OCI-LY1 (cell line): ENCODE results near the gene BRINP1.
"Not testable (repeated sequence)": the region's sequence is repeated elsewhere in the genome, so short reads cannot be mapped to it uniquely, and the experiment has no call there.

Experiments
- H2AFZ ChIP-seq: fragments of 200-600 bp; sonication (generic), shearing (Covaris generic); 2 replicates; pipeline ENCODE4 v1.6.0; 2014; ENCODE audit warnings: antibody characterized with exemption, mild to moderate bottlenecking, low read length
- H3F3A ChIP-seq: fragments of 200-600 bp; sonication (generic), shearing (Covaris generic); 2 replicates; pipeline ENCODE4 v1.6.0; 2014; ENCODE audit warnings: mild to moderate bottlenecking, antibody characterized with exemption, low read length, moderate library complexity; ENCODE audit not compliant: insufficient read depth
- H3K27ac ChIP-seq: fragments of 200-600 bp; sonication (generic); 2 replicates; pipeline ENCODE4 v1.5.1; 2014; ENCODE audit warnings: low read length, mixed run types, mild to moderate bottlenecking, low read depth; ENCODE audit not compliant: poor library complexity, severe bottlenecking
- H3K27me3 ChIP-seq: fragments of 200-600 bp; sonication (generic); 2 replicates; pipeline ENCODE4 v1.6.0; 2014; ENCODE audit warnings: antibody characterized with exemption, mild to moderate bottlenecking, low read length, moderate library complexity; ENCODE audit not compliant: insufficient read depth
- H3K36me3 ChIP-seq: fragments of 200-600 bp; sonication (generic); 2 replicates; pipeline ENCODE4 v1.6.1; 2014; ENCODE audit warnings: mild to moderate bottlenecking, antibody characterized with exemption, low read length, moderate library complexity, mixed read lengths; ENCODE audit not compliant: insufficient read depth
- H3K4me1 ChIP-seq: fragments of 200-600 bp; sonication (generic); 2 replicates; pipeline ENCODE4 v1.5.1; 2014; ENCODE audit warnings: mild to moderate bottlenecking, low read length, moderate library complexity; ENCODE audit not compliant: insufficient read depth, severe bottlenecking
- H3K4me2 ChIP-seq: fragments of 200-600 bp; sonication (generic), shearing (Covaris generic); 2 replicates; pipeline ENCODE4 v1.6.1; 2014; ENCODE audit warnings: low read length
- H3K4me3 ChIP-seq: fragments of 200-600 bp; sonication (generic); 2 replicates; pipeline ENCODE4 v1.5.1; 2014; ENCODE audit warnings: low read length, low read depth, mild to moderate bottlenecking, mixed read lengths; ENCODE audit not compliant: poor library complexity, severe bottlenecking
- H3K79me2 ChIP-seq: fragments of 200-600 bp; shearing (Covaris generic); 2 replicates; pipeline ENCODE4 v1.6.1; 2016; ENCODE audit warnings: mixed run types, low read length, mixed read lengths; ENCODE audit not compliant: insufficient read depth
- H3K9ac ChIP-seq: fragments of 200-600 bp; sonication (generic), shearing (Covaris generic); 2 replicates; pipeline ENCODE4 v1.6.1; 2014; ENCODE audit warnings: mild to moderate bottlenecking, low read length, mixed read lengths
- H3K9me2 ChIP-seq: fragments of 200-600 bp; sonication (generic), shearing (Covaris generic); 2 replicates; pipeline ENCODE4 v1.6.1; 2014; ENCODE audit warnings: low read depth, mild to moderate bottlenecking, low read length, mixed read lengths
- H3K9me3 ChIP-seq: fragments of 200-600 bp; shearing (Covaris generic); 2 replicates; pipeline ENCODE4 v1.6.1; 2014; ENCODE audit warnings: low read length, mixed read lengths
- H4K20me1 ChIP-seq: fragments of 200-600 bp; sonication (generic), shearing (Covaris generic); 2 replicates; pipeline ENCODE4 v1.6.0; 2016; ENCODE audit warnings: mild to moderate bottlenecking, low read length; ENCODE audit not compliant: insufficient read depth
- CTCF ChIP-seq: fragments of 200-600 bp; sonication (generic), shearing (Covaris generic); IDR thresholded peaks from 2 replicates; pipeline ENCODE4 v1.5.1; 2017; ENCODE audit warnings: mild to moderate bottlenecking, antibody characterized with exemption, low read length, moderate library complexity, mixed read lengths
- EZH2 ChIP-seq: fragments of 200-600 bp; sonication (generic), shearing (Covaris generic); IDR thresholded peaks from 2 replicates; pipeline ENCODE4 v1.8.0; 2017; ENCODE audit warnings: borderline replicate concordance, mixed run types, mild to moderate bottlenecking, antibody characterized with exemption, low read length, moderate library complexity, mixed read lengths

Gene BRINP1

DNA sequence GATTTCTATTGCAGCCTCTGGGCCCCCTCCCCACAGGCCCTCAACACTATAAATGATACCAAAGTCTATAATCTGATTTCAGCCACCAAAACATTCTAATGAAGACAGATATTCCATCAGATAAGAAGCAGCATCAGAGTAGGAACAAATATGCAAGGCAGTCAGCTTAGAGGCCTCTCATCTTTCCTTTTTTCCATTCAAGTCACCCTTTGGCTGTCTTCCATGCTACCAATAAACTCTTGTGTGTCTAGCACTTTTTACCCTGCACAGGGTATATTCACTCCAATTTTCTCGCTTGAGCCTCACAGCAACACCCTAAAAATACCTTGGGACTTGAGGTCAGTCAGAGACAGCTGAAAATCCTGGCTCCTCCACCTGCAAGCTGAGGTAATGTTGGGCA lies 193.7 kb downstream of the BRINP1 start:
- Histone ChIP-seq H3K79me2 (no peaks in the 10 kb centered on the region), H3K4me2 (no peak overlapping the region), H3K36me3 (no peaks in the 10 kb centered on the region), H3K4me1 (no peaks in the 10 kb centered on the region), H2AFZ (no peak overlapping the region), H3K9me3 (no peaks in the 10 kb centered on the region), H3K4me3 (no peak overlapping the region), H3K9ac (no peak overlapping the region), H4K20me1 (no peaks in the 10 kb centered on the region), H3F3A (no peaks in the 10 kb centered on the region), H3K9me2 (no peaks in the 10 kb centered on the region), H3K27ac (no peak overlapping the region), H3K27me3 (no peaks in the 10 kb centered on the region)
- TF ChIP-seq EZH2: no peak
- TF ChIP-seq CTCF: no peak

DNA sequence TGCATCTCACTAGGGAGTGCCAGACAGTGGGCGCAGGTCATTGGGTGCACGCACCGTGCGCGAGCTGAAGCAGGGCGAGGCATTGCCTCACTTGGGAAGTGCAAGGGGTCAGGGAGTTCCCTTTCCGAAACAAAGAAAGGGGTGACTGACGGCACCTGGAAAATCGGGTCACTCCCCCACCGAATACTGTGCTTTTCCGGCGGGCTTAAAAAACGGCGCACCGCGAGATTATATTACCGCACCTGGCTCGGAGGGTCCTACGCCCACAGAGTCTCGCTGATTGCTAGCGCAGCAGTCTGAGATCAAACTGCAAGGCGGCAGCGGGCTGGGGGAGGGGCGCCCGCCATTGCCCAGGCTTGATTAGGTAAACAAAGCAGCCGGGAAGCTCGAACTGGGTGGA lies 200.0 kb downstream of the BRINP1 start:
- not testable (repeated sequence) for H3K4me1 ChIP-seq, H3K9me2 ChIP-seq, H4K20me1 ChIP-seq, H3K27ac ChIP-seq, H3K79me2 ChIP-seq, H3K4me3 ChIP-seq, H3K27me3 ChIP-seq, H2AFZ ChIP-seq, H3K4me2 ChIP-seq, H3K9me3 ChIP-seq, H3F3A ChIP-seq, H3K9ac ChIP-seq, H3K36me3 ChIP-seq

DNA sequence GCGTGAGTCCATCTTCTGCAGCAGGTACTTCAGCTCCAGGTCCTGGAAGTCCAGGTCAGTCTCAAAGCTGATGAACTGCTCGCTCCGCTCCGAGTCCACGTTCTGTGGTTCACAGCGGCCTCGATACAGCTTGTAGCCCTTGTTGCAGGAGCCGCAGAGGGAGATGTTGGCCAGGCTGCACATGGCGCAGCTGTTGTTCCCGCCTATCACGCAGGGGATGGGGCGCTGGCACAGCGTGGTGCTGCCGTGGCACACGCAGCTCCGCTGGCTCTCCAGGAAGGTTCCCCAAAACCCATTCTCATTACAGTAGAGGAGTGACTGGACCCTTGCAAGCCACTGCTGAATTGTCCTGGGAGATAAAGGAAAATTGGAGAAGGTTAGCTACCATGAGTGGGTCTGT lies 201.4 kb downstream of the BRINP1 start:
- Histone ChIP-seq H2AFZ (no peak overlapping the region), H3K9me3 (no peaks in the 10 kb centered on the region), H3K27me3 (no peaks in the 10 kb centered on the region), H3K9me2 (no peaks in the 10 kb centered on the region), H4K20me1 (no peaks in the 10 kb centered on the region), H3K9ac (no peak overlapping the region), H3K4me1 (no peaks in the 10 kb centered on the region), H3K27ac (no peak overlapping the region), H3F3A (no peaks in the 10 kb centered on the region), H3K4me3 (no peak overlapping the region), H3K4me2 (no peak overlapping the region), H3K79me2 (no peaks in the 10 kb centered on the region), H3K36me3 (no peaks in the 10 kb centered on the region)
- no peak for TF ChIP-seq CTCF
- no peak for TF ChIP-seq EZH2

DNA sequence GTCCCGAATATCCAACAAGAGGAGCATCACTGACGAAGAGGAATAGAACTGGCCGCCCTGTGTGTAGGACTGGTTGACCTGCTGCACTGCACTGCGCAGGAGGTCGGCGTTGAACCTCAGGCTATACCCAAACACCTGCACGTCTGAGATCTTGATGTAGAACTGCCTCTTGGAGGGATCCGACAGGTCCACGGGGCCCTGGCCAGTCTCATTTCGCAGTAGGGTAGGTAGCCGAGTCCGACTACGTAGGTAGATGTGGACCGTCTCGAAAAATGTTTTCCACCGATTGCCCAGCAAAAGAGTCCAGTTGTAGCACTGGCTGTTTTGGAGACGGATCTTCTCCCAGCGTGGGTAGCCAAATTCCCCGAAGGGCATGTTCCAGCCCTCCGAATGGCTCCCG lies 202.0 kb downstream of the BRINP1 start:
- H3K4me2 ChIP-seq: no peak overlapping the region
- no peaks in the 10 kb centered on the region for H3F3A ChIP-seq
- H3K4me1 ChIP-seq: no peaks in the 10 kb centered on the region
- H3K79me2 ChIP-seq: no peaks in the 10 kb centered on the region
- no peaks in the 10 kb centered on the region for H3K27me3 ChIP-seq
- no peak overlapping the region for H3K4me3 ChIP-seq
- no peaks in the 10 kb centered on the region for H4K20me1 ChIP-seq
- H2AFZ ChIP-seq: no peak overlapping the region
- no peaks in the 10 kb centered on the region for H3K9me2 ChIP-seq
- H3K9ac ChIP-seq: no peak overlapping the region
- H3K36me3 ChIP-seq: no peaks in the 10 kb centered on the region
- TF ChIP-seq CTCF (no peak), EZH2 (no peak)
- no peaks in the 10 kb centered on the region for H3K9me3 ChIP-seq
- H3K27ac ChIP-seq: no peak overlapping the region
